ENCODE measurements around the gene NKD2.

NKD2 gene

GRCh38 chr5:982377-983237, 26.0 kb upstream of the NKD2 start:
- no peak for TF ChIP-seq REST (IDR thresholded peaks at IDR 0.05; ENCODE audit: insufficient read depth in 1 of 2, low read depth in 2 of 2, low read length in 2 of 2)
- no peak for TF ChIP-seq TAF1 (IDR thresholded peaks at IDR 0.05; ENCODE audit: borderline replicate concordance, insufficient read depth, low read length)
- no peak for TF ChIP-seq FOXP2 (optimal IDR thresholded peaks at IDR 0.05; ENCODE audit: borderline replicate concordance, extremely low read depth, extremely low read length, insufficient read depth)
- no peak for TF ChIP-seq SIN3A (IDR thresholded peaks at IDR 0.05; ENCODE audit: borderline replicate concordance, insufficient read depth, low read length)
- no peak for TF ChIP-seq POLR2AphosphoS5 (IDR thresholded peaks at IDR 0.05; ENCODE audit: low read depth, low read length)

- TF ChIP-seq POLR2AphosphoS5 (IDR thresholded peaks at IDR 0.05; ENCODE audit: low read depth, low read length), result no peak
- no peak for TF ChIP-seq TAF1 (IDR thresholded peaks at IDR 0.05; ENCODE audit: borderline replicate concordance, insufficient read depth, low read length)
- TF ChIP-seq REST (IDR thresholded peaks at IDR 0.05; ENCODE audit: insufficient read depth in 1 of 2, low read depth in 2 of 2, low read length in 2 of 2), result no peak
- TF ChIP-seq SIN3A (IDR thresholded peaks at IDR 0.05; ENCODE audit: borderline replicate concordance, insufficient read depth, low read length), result no peak
- TF ChIP-seq FOXP2 (optimal IDR thresholded peaks at IDR 0.05; ENCODE audit: borderline replicate concordance, extremely low read depth, extremely low read length, insufficient read depth), result no peak
These were observed 25.4 kb upstream of the NKD2 start for GRCh38 chr5:983238-983524.

GRCh38 chr5:983568-983967, 25.0 kb upstream of the NKD2 start:
- TF ChIP-seq TAF1 (IDR thresholded peaks at IDR 0.05; ENCODE audit: borderline replicate concordance, insufficient read depth, low read length), result no peak
- no peak for TF ChIP-seq SIN3A (IDR thresholded peaks at IDR 0.05; ENCODE audit: borderline replicate concordance, insufficient read depth, low read length)
- TF ChIP-seq FOXP2 (optimal IDR thresholded peaks at IDR 0.05; ENCODE audit: borderline replicate concordance, extremely low read depth, extremely low read length, insufficient read depth), result no peak
- no peak for TF ChIP-seq REST (IDR thresholded peaks at IDR 0.05; ENCODE audit: insufficient read depth in 1 of 2, low read depth in 2 of 2, low read length in 2 of 2)
- no peak for TF ChIP-seq POLR2AphosphoS5 (IDR thresholded peaks at IDR 0.05; ENCODE audit: low read depth, low read length)

- TF ChIP-seq REST (IDR thresholded peaks at IDR 0.05; ENCODE audit: insufficient read depth in 1 of 2, low read depth in 2 of 2, low read length in 2 of 2) (no peak), TAF1 (IDR thresholded peaks at IDR 0.05; ENCODE audit: borderline replicate concordance, insufficient read depth, low read length) (no peak), FOXP2 (optimal IDR thresholded peaks at IDR 0.05; ENCODE audit: borderline replicate concordance, extremely low read depth, extremely low read length, insufficient read depth) (no peak), POLR2AphosphoS5 (IDR thresholded peaks at IDR 0.05; ENCODE audit: low read depth, low read length) (no peak), SIN3A (IDR thresholded peaks at IDR 0.05; ENCODE audit: borderline replicate concordance, insufficient read depth, low read length) (no peak)
These were observed 23.8 kb upstream of the NKD2 start for GRCh38 chr5:984774-985173.

All from PFSK-1 (cell line).